ENCODE data around the gene TRPV4. TPM values are rescaled to one million over a fixed set of nuclear protein-coding genes. Genes with fewer than 3 reads are reported as not detected.

TRPV4 gene
- total RNA-seq, 2 donors from 2014 or later: not detected

- Mint-ChIP-seq H3K4me3 (no peak overlapping the region), H3K36me3 (ENCODE audit: insufficient read depth in 2 of 2) (no peaks in the 10 kb centered on the region), H3K4me1 (ENCODE audit: low read depth) (no peaks in the 10 kb centered on the region), H3K27me3 (ENCODE audit: low read depth) (peaks cover 21% of the 10 kb centered on the region), H3K27ac (no peak overlapping the region), H3K9me3 (no peaks in the 10 kb centered on the region)
- DNase-seq (peak; percentile 12 to 25), ATAC-seq (replicated peaks in 1 of 2) (peak; percentile 37 to 38)
Observed at GRCh38 chr12:109736552-109737108, 96.6 kb downstream of the TRPV4 start.

GRCh38 chr12:109735825-109736551, 97.2 kb downstream of the TRPV4 start:
- Mint-ChIP-seq H3K27me3 (ENCODE audit: low read depth) (peaks cover 21% of the 10 kb centered on the region), H3K9me3 (no peaks in the 10 kb centered on the region), H3K4me1 (ENCODE audit: low read depth) (no peaks in the 10 kb centered on the region), H3K27ac (no peak overlapping the region), H3K4me3 (no peak overlapping the region), H3K36me3 (ENCODE audit: insufficient read depth in 2 of 2) (no peaks in the 10 kb centered on the region)
- DNase-seq (no peak), ATAC-seq (replicated peaks in 1 of 2) (no peak)

- Mint-ChIP-seq H3K9me3 (no peaks in the 10 kb centered on the region), H3K27me3 (ENCODE audit: low read depth) (peaks cover 21% of the 10 kb centered on the region), H3K27ac (no peak overlapping the region), H3K4me3 (no peak overlapping the region), H3K4me1 (ENCODE audit: low read depth) (no peaks in the 10 kb centered on the region), H3K36me3 (ENCODE audit: insufficient read depth in 2 of 2) (no peaks in the 10 kb centered on the region)
- no peak for DNase-seq
- ATAC-seq (replicated peaks in 1 of 2): no peak
Observed at GRCh38 chr12:109735051-109735521, 98.1 kb downstream of the TRPV4 start.

DNA sequence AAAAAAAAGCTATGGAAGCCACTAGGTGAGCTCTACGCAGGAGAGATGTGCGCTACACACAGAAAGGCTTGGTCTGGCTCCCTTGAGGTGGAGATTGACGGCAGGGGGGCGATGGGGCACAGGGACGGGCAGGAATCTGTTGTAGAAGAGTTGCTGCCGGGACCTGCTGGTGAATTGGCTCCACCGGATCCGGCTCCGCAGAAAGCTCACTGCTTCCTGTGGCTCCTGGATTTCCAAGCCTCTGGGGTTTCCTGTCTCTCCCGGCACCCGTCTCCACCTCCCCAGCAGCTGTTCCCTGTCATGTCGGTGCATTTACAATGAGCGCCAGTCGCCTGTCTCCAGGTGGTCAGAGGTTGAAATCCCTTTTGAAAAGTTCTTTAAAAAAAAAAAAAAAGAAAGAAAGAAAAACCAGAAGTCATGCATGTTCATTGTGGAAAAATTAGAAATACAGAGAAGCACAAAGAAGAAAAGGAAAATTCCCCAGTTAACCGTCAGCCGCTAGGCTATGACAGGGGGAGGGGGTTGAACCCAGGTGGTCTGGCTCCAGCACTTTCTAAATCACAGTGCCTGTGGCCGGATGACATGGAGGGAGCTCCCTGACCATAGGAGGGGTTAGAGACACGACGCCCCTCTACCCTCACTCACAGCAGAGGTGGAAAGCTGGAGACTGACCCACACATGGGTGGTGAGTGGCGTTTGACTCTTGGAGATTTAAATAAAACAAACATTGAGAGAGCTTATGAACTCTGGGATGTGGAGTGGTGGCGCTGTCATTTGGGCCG, 98.8 kb downstream of the TRPV4 start:
- Mint-ChIP-seq H3K27me3 (ENCODE audit: low read depth) (peaks cover 21% of the 10 kb centered on the region), H3K27ac (no peak overlapping the region), H3K4me3 (no peak overlapping the region), H3K4me1 (ENCODE audit: low read depth) (no peaks in the 10 kb centered on the region), H3K36me3 (ENCODE audit: insufficient read depth in 2 of 2) (no peaks in the 10 kb centered on the region), H3K9me3 (no peaks in the 10 kb centered on the region)
- DNase-seq: no peak
- no peak for ATAC-seq (replicated peaks in 1 of 2)

Other genes with a start within 250 kb of the TRPV4 start
- gene FAM222A, start 119.6 kb downstream of the TRPV4 start, total RNA-seq: under 1 TPM; 0.53 to 0.55 TPM
- 10 to 100 TPM; 23.8 to 24.5 TPM for gene GLTP, start 47.1 kb upstream of the TRPV4 start, total RNA-seq
- gene TCHP, start 66.9 kb upstream of the TRPV4 start, total RNA-seq: 10 to 100 TPM; 22.5 to 25.1 TPM
- gene GIT2, start 163.0 kb upstream of the TRPV4 start, total RNA-seq: 10 to 100 TPM; 70.0 to 74.9 TPM
- 10 to 100 TPM; 67.8 to 72.8 TPM for gene ANKRD13A, start 166.0 kb upstream of the TRPV4 start, total RNA-seq
- 10 to 100 TPM; 16.9 to 19.0 TPM for gene C12orf76, start 215.1 kb upstream of the TRPV4 start, total RNA-seq